Caco-2 (cell line): ENCODE measurements around the gene GIMD1. TPM values are rescaled to one million over a fixed set of nuclear protein-coding genes. Genes with fewer than 3 reads are reported as not detected.

Experiments used
- BruUV-seq: library from RNA; stranded (reverse); fragments of 400-500 nt; replicated peaks from 2 replicates; lab custom pipeline; 2021; lab: Mats Ljungman, UMichigan
- CTCF ChIA-PET: fragments of 300-600 bp; sonication (Branson Sonifier 250); formaldehyde crosslinking; loops from one replicate; lab custom pipeline; 2022; ENCODE audit warnings: antibody characterized with exemption; lab: Charles Lee
- POLR2A ChIA-PET: fragments of 300-600 bp; sonication (Branson Sonifier 250); formaldehyde crosslinking; loops from one replicate; lab custom pipeline; 2022; ENCODE audit warnings: antibody characterized with exemption; lab: Charles Lee
- DNase-seq, 2 experiments: peaks; one replicate each; pipeline versions ENCODE4 v3.0.0 to v3.0.0-alpha.2; 2020 to 2022
- H3K27me3 ChIP-seq: replicated peaks from 2 replicates; pipeline ENCODE4 v1.6.0; 2011; ENCODE audit warnings: low read length; ENCODE audit not compliant: control insufficient read depth, insufficient read depth
- H3K36me3 ChIP-seq: 2 replicates; pipeline ENCODE4 v1.5.1; 2011; ENCODE audit warnings: low read length; ENCODE audit not compliant: control insufficient read depth, insufficient read depth
- H3K4me1 ChIP-seq: fragments of 250-450 bp; sonication (Bioruptor Pico); 2 replicates; pipeline ENCODE4 v1.5.1; 2020; ENCODE audit warnings: mild to moderate bottlenecking
- H3K4me3 ChIP-seq: 2 replicates; pipeline ENCODE4 v1.5.1; 2011; ENCODE audit warnings: low read depth, mild to moderate bottlenecking, control low read depth, low read length
- H3K9me3 ChIP-seq: fragments of 250-450 bp; sonication (Bioruptor Pico); 2 replicates; pipeline ENCODE4 v1.5.1; 2020; ENCODE audit warnings: mild to moderate bottlenecking, moderate library complexity
- H3K27ac Mint-ChIP-seq: one replicate; pipeline ENCODE4 v1.8.0; 2022; ENCODE audit warnings: mixed read lengths; ENCODE audit not compliant: unreplicated experiment
- H3K27me3 Mint-ChIP-seq: one replicate; pipeline ENCODE4 v1.8.0; 2022; ENCODE audit warnings: mixed read lengths; ENCODE audit not compliant: insufficient read depth, unreplicated experiment
- H3K36me3 Mint-ChIP-seq: one replicate; pipeline ENCODE4 v1.8.0; 2022; ENCODE audit warnings: mild to moderate bottlenecking, mixed read lengths; ENCODE audit not compliant: insufficient read depth, unreplicated experiment
- H3K4me1 Mint-ChIP-seq: one replicate; pipeline ENCODE4 v1.8.0; 2022; ENCODE audit warnings: low read depth, mixed read lengths; ENCODE audit not compliant: unreplicated experiment
- H3K4me3 Mint-ChIP-seq: one replicate; pipeline ENCODE4 v1.8.0; 2022; ENCODE audit warnings: mild to moderate bottlenecking, moderate library complexity, mixed read lengths; ENCODE audit not compliant: unreplicated experiment
- H3K9me3 Mint-ChIP-seq: one replicate; pipeline ENCODE4 v1.8.0; 2022; ENCODE audit warnings: mixed read lengths; ENCODE audit not compliant: unreplicated experiment
- CTCF ChIP-seq, 2 experiments: fragments of 200-600 bp in 1 of 2; IDR thresholded peaks; 1 replicate in 1 of 2; 2 replicates in 1 of 2; pipeline versions ENCODE4 v1.5.1 to v1.8.0; 2011 to 2022; ENCODE audit warnings: antibody characterized with exemption in 1 of 2, control low read depth in 1 of 2, inconsistent platforms in 1 of 2, low read depth in 1 of 2, low read length in 1 of 2, mild to moderate bottlenecking in 1 of 2, moderate library complexity in 1 of 2; ENCODE audit not compliant: insufficient read depth in 1 of 2, severe bottlenecking in 1 of 2, unreplicated experiment in 1 of 2
- intact Hi-C: fragments of 100-400 bp; cut with micrococcal nuclease; formaldehyde crosslinking; loops from one replicate; pipeline ENCODE4 v1.10.0; 2022; ENCODE audit not compliant: unreplicated experiment
- total RNA-seq: library from RNA; stranded (reverse); gene quantifications from 2 replicates; pipeline ENCODE4 v1.2.3, GENCODE V29; 2022

GIMD1 gene
- total RNA-seq, 1 experiment from 2014 or later = not detected

GRCh38 chr4:106365613-106366012 lies 3.0 kb downstream of the GIMD1 start:
- no peaks in the 10 kb centered on the region for H3K9me3 ChIP-seq
- H3K4me3 ChIP-seq = no peak overlapping the region
- DNase-seq = no peak
- no peaks in the 10 kb centered on the region for H3K36me3 Mint-ChIP-seq
- H3K27me3 ChIP-seq = no peaks in the 10 kb centered on the region
- no peak for TF ChIP-seq CTCF (IDR thresholded peaks at IDR 0.05; ENCODE audit: insufficient read depth in 1 of 2, low read depth in 1 of 2, low read length in 1 of 2, severe bottlenecking in 1 of 2, unreplicated experiment in 1 of 2)
- H3K36me3 ChIP-seq = no peaks in the 10 kb centered on the region
- peaks cover 6% of the 10 kb centered on the region for H3K9me3 Mint-ChIP-seq
- ChIA-PET CTCF (interaction anchor here (1.0 to 1.3 kb wide), 2 partner anchors 99 to 533 kb away, joined by 3 to 13 read pairs; no protein-coding TSS in a partner anchor), POLR2A (interaction anchor here (0.6 to 0.9 kb wide), 2 partner anchors 101 to 112 kb away, joined by 3 to 4 read pairs; no protein-coding TSS in a partner anchor)
- BruUV-seq = no TSS peak
- no peaks in the 10 kb centered on the region for H3K27me3 Mint-ChIP-seq
- peaks cover 14% of the 10 kb centered on the region for H3K4me1 Mint-ChIP-seq
- H3K4me1 ChIP-seq = peaks cover 23% of the 10 kb centered on the region
- H3K4me3 Mint-ChIP-seq = no peak overlapping the region
- H3K27ac Mint-ChIP-seq = no peak overlapping the region
- intact Hi-C loops = loop anchor here (10.0 kb wide), 2 partner anchors 219 to 379 kb away; no protein-coding TSS in a partner anchor

GRCh38 chr4:106364282-106364681 lies 4.3 kb downstream of the GIMD1 start:
- no peak for DNase-seq
- ChIA-PET CTCF (interaction anchor here (0.6 kb wide), 1 partner anchor 98 kb away, joined by 3 read pairs; no protein-coding TSS in a partner anchor), POLR2A (interaction anchor here (0.6 kb wide), 1 partner anchor 20 kb away, joined by 3 read pairs; no protein-coding TSS in a partner anchor)
- Mint-ChIP-seq H3K27ac (no peak overlapping the region), H3K36me3 (no peaks in the 10 kb centered on the region), H3K4me3 (no peak overlapping the region), H3K9me3 (no peaks in the 10 kb centered on the region), H3K27me3 (no peaks in the 10 kb centered on the region), H3K4me1 (peaks cover 7% of the 10 kb centered on the region)
- intact Hi-C loops = loop anchor here (10.0 kb wide), 2 partner anchors 221 to 381 kb away; no protein-coding TSS in a partner anchor
- H3K4me3 ChIP-seq = no peak overlapping the region
- no peak for TF ChIP-seq CTCF (IDR thresholded peaks at IDR 0.05; ENCODE audit: insufficient read depth in 1 of 2, low read depth in 1 of 2, low read length in 1 of 2, severe bottlenecking in 1 of 2, unreplicated experiment in 1 of 2)
- no peaks in the 10 kb centered on the region for H3K36me3 ChIP-seq
- no TSS peak for BruUV-seq
- no peaks in the 10 kb centered on the region for H3K27me3 ChIP-seq
- H3K9me3 ChIP-seq = no peaks in the 10 kb centered on the region
- peaks cover 12% of the 10 kb centered on the region for H3K4me1 ChIP-seq

- Mint-ChIP-seq H3K27ac (no peak overlapping the region), H3K27me3 (no peaks in the 10 kb centered on the region), H3K9me3 (no peaks in the 10 kb centered on the region), H3K4me1 (peaks cover 2% of the 10 kb centered on the region), H3K36me3 (no peaks in the 10 kb centered on the region), H3K4me3 (no peak overlapping the region)
- DNase-seq = no peak
- no peak for TF ChIP-seq CTCF (IDR thresholded peaks at IDR 0.05; ENCODE audit: insufficient read depth in 1 of 2, low read depth in 1 of 2, low read length in 1 of 2, severe bottlenecking in 1 of 2, unreplicated experiment in 1 of 2)
- intact Hi-C loops = loop anchor here (10.0 kb wide), 2 partner anchors 223 to 383 kb away; no protein-coding TSS in a partner anchor
- POLR2A ChIA-PET = no interaction called here
- Histone ChIP-seq H3K4me3 (no peak overlapping the region), H3K27me3 (no peaks in the 10 kb centered on the region), H3K9me3 (no peaks in the 10 kb centered on the region), H3K36me3 (no peaks in the 10 kb centered on the region), H3K4me1 (peaks cover 12% of the 10 kb centered on the region)
- BruUV-seq = no TSS peak
- CTCF ChIA-PET = no interaction called here
Measured at GRCh38 chr4:106362086-106362825, 6.3 kb downstream of the GIMD1 start.
